Suprapubic skin (tissue), 3 donors: ENCODE results near the gene OGFOD2.

ENCODE experiments used
- POLR2A ChIP-seq, 2 donors: fragments of 450-650 bp; IDR thresholded peaks; one replicate each; pipeline ENCODE4 v1.6.1; 2017; ENCODE audit warnings: antibody characterized with exemption in 2 of 2, mild to moderate bottlenecking in 2 of 2, moderate library complexity in 2 of 2
- TF ChIP-seq, protein P1 (sequence below), 2 donors: fragments of 200-600 bp in 1 of 2; fragments of 450-650 bp in 1 of 2; sonication (generic) in 1 of 2; IDR thresholded peaks; one replicate each; pipeline ENCODE4 v1.5.1; 2016 to 2019; ENCODE audit warnings: antibody characterized with exemption in 2 of 2, mild to moderate bottlenecking in 1 of 2, moderate library complexity in 1 of 2

DNA sequence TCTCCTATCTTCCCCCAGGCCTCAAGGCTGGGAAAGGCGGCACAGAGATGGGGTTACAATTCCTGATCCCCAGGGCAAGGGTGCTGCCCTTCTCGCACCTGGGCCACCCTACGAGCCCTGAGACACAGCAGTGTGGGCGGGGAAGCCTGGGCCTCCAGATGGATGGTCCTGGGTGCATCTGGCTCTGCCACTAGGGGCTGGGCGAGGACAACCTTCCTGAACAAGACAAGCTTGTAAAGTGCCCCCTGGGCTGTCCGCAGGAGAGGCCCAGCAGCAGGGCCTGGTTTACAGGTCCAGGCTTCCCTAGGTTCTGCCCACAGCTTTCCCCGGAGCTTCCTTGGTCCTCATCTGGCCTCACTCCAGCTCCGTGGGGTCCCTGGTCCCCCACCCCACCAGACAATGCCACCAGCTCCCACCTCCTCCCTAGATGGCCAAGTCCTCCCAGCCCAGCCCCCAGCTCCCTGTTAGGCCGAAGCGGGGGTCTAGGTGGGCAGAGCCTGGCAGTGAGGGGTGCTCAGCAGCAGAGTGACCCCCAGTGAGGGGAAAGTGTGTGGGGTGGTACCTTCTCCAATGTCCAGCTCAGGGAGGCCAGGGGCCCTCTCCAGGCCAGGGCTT lies 14.3 kb downstream of the OGFOD2 start:
- TF ChIP-seq, protein P1, sequence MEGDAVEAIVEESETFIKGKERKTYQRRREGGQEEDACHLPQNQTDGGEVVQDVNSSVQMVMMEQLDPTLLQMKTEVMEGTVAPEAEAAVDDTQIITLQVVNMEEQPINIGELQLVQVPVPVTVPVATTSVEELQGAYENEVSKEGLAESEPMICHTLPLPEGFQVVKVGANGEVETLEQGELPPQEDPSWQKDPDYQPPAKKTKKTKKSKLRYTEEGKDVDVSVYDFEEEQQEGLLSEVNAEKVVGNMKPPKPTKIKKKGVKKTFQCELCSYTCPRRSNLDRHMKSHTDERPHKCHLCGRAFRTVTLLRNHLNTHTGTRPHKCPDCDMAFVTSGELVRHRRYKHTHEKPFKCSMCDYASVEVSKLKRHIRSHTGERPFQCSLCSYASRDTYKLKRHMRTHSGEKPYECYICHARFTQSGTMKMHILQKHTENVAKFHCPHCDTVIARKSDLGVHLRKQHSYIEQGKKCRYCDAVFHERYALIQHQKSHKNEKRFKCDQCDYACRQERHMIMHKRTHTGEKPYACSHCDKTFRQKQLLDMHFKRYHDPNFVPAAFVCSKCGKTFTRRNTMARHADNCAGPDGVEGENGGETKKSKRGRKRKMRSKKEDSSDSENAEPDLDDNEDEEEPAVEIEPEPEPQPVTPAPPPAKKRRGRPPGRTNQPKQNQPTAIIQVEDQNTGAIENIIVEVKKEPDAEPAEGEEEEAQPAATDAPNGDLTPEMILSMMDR (IDR thresholded peaks at IDR 0.05): no peak
- TF ChIP-seq POLR2A (IDR thresholded peaks at IDR 0.05): no peak
